Stimulated activated CD8-positive, alpha-beta memory T cell treated with anti-CD3 and anti-CD28 coated beads, Interleukin-7, amount 100 ng/mL, for 1 hour (primary cell): ENCODE data around the gene AZIN2.
"Not testable (repeated sequence)": the region's sequence is repeated elsewhere in the genome, so short reads cannot be mapped to it uniquely, and the experiment has no call there.

Experiments
- DNase-seq, 2 donors: peaks; one replicate each; pipeline ENCODE4 v3.0.0-alpha.2; 2020; ENCODE audit warnings: low read depth in 2 of 2

Gene AZIN2

DNA sequence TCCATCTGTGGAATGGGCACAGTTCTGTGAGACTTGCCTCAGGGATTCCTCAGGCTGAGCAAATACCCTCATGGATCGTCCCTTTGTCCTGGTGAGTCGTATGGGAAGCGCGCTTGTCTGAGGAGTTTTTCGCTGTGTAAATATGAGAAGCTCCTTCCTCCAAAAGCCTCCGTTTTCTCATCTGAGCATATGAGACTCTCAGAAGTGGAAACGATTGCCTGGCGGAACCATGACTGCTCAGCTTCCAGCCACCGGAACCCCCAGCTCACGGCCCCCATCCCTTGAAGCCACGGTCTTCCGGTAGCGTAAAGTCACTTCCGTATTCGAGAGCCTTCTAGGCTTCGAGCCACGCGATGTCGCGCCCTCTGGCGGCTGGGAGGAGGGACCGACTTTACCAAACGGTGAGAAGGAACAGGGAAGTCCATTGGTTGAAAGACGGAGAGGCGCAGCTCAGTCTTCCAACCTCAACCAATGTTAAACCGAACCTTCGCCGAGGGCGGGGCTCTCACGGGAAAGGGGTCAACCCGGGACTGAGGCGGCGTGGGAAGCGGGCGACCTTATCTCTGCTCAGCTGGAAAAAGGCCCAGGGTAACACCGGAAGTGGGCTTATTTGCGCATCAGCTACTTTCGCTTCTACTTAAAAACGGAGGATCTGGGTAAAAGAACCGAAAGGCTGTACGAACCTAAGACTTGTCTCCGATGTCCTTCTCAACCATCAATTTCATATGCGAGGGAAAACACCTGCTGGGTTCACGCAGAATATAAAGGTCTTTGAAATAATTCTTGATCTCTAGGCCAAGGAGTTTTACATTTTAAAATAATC, 46.3 kb downstream of the AZIN2 start:
- peak; percentile 95 to 97 for DNase-seq

DNA sequence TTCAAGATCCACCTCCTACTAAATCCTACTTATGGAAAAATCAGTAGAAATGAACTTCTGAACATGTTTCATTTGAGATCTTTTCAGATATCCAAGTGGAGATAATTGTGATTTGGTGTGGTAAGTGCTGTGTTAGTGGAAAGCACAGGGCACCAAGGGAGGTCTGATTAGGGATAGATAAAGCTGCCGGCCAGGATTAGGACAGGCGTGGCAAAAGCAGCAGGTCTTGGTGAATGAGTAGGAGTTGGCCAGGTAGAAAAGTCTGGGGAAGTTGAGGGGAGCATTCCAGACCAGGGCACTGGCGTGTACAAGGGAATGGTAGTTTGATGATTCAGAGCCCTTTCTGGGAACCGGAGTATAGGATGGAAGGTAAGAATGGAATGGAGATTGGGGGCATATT, 47.8 kb downstream of the AZIN2 start:
- DNase-seq = no peak

DNA sequence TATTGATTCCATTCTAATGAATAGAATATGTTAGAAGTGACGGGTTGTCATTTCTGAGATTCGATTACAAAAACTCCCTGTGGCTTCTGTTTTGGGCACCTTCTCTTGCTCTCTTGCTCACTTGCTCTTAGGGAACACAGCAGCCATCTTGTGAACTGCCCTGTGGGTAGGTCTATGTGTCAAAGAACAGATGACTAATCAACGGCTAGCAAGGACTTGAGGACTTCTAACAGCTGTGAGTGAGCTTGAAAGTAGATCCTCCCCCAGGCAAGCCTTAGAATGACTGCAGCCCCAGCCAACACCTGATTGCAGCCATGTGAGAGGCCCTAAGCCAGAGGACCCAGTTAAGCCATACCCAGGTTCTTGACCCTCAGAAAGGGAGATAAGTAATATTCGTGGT, 49.3 kb downstream of the AZIN2 start:
- DNase-seq = no peak

DNA sequence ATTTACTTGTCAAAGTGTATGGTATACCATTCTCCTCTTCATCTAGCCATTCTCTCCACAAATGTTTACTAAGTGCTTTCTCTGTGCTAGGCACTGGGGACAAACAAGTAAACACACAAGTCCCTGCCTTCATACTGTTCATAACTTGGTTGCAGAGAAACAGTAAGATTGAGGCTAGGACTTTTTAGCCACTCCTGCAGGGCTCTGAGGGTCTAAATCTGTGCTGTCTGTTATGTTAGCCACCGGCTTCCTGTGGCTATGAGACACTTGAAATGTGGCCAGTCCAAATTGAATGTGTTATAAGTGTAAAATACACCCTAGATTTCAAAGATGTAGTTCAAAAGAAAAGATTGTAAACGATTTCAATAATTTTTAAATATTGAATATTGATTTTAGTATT, 50.2 kb downstream of the AZIN2 start:
- DNase-seq = no peak

DNA sequence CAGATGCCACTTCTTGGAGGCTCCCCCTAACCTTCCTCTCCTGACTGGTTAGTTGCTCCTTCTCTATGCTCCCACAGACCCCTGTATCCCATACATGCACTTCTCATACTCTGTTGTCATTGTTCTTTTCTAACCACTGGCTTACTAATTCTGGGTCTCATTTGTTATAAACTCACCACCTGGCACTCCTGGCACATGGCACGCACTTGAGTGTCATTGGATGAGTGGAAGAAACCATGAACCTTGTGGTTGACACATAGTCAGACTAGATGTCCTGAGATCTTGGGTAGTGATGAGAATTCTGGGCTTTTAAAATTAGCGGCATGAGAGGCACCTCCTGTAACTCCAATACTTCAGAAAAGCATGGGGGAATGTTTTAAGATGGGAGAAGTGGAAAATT, 51.6 kb downstream of the AZIN2 start:
- no peak for DNase-seq

GRCh38 chr1:33133478-33134105, 52.6 kb downstream of the AZIN2 start:
- no peak for DNase-seq

DNA sequence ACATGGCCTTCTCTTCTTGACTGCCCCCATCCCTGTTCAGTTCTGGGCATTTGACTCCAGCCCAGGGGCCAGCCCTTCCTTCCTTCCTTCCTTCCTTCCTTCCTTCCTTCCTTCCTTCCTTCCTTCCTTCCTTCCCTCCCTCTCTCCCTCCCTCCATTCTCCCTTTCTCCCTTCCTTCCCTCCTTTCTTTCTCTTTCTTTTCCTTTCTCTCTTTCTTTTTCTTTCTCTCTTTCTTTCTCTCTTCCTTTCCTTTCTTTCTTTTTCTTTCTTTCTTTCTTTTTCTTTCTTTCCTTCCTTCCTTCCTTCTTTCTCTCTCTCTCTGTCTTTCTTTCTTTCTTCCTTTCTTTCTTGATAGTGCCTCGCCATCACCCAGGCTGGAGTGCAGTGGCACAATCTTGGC, 55.1 kb downstream of the AZIN2 start:
- not testable (repeated sequence) for DNase-seq

DNA sequence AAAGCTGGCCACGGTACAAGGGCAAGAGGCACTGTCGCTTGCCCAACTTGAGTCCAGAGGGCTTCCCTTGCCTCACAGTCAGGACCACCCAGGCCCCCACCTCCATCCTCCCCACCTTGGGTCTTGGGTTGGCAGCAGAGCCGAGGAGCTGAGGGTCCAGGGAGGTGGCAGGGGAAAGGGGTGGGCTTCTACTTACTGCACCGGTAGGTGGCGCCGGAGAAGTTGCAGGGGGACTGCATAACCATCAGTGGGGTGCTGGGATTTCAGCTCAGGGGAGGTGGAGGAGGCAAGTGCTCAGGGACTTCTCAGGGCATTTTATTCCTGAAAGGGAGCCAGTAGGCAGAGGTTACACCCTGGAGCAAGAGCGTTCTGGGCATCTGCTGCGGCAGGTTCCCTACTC, 56.8 kb downstream of the AZIN2 start:
- DNase-seq = peak in 1 of 2 donors; percentile 25

DNA sequence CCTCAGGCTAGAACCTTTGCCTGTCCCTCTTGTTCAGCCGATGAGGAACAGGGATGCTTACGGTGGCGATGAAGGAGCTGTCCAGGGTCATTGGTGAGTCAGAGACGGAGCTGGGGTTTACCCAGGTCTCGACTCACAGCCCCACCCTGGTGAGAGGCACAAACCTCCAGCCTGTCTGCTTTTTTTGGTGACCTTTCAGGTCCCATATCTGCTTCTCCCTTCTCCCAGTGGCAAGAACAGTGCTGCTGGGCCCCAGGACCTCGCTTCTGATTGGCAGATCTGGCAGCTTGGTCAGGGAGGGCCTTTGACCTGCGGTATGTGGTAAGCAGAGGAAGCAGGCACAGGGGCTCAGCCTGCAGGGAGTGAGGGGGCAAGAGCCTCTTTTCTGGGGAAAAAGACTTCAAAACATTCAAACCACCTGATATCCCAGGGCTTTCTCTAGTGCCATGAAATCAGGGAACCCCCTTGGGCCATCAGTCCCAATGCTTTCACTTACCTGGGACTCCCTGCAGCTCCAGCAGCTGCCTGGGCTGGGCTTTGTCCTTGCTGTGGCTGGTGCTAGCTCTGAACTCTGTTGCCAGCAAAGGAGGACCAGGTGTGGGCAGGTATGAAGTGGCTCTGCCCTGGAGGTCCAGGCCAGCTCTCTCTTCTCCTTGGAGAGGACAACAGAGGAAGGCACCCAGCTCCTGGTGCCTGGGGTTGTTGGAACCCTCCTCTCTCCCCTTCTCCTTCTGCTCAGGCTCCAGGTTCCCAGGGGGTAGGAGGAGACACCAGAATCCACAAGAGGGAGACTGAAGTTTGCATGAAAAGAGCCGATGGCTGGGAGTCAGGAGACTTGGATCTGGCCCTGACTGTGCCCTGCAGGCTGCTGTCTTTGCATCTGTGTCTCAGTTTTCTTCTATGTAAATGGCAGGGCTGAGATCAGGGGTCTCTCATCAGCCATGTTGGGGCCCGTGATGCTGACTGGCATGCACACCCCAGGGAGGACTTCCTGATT, 59.5 kb downstream of the AZIN2 start:
- no peak for DNase-seq

DNA sequence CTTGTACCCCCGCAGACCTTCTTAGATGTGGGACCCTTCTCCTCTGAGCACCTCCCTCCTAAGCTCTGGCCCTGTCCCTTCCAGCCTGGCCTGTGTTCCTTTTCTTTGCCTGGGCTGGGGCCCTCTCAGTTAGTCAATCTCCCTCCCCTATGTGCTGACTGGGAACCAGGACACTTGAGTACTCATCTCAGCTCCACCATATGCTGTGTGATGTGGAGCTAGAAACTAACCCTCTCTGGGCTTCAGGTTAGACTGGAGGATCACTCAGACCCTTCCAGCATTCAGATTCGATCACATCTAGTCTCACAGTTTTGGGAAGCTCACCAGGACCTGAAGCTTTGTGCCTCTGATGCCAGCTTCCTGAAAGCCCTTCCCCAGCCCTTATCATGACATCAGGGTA, 60.3 kb downstream of the AZIN2 start:
- no peak for DNase-seq

GRCh38 chr1:33141781-33142180, 60.8 kb downstream of the AZIN2 start:
- no peak for DNase-seq

DNA sequence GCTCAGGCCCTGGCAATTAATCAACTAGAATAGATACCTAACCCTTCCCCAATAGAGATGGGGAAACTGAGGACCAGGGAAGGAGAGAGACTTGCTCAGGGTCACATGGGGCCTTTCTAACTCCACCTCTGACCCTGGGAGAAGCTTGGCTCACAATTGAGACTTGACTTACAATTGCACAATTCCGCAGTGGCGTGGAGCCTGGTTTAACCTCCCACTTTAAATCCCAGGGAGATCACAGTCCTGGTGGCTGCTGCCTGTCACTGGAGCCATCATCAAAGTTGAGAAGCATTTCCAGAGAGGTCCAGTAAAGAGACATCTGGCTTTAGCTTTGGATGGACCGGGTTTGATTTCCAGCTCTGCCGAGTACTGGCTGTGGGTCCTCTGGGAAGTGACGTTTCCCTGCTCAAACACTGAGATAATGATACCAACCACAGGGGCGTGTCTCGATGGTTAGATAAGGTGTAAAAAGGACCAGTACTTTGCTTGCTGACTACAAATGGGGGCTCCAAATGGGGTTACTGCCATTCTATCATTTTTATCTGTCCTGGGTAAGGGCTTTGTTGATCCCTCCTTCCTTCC, 61.6 kb downstream of the AZIN2 start:
- DNase-seq = no peak

- DNase-seq = no peak
Measured at GRCh38 chr1:33143176-33143575, 62.2 kb downstream of the AZIN2 start.

- DNase-seq = no peak
Measured at GRCh38 chr1:33143698-33144097, 62.7 kb downstream of the AZIN2 start.

DNA sequence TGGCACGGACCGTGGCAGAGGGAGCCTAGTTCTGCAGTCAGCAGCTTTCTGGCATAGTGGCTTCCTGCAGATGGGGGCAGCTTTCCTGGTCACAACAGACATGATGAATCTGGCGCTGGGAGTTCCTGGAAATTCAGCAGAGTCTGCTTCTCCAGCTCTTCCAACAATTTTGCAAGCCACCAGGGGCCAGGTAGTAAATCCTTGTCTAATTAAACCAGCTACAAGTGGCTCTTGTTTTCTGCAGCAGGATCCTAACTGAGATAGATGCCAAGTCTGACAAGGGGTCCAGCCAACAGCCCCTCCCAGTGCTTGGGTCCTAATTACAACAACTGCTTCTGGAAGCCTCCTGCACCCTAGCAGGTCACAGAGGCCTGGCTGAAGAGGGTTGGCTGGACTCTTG, 65.0 kb downstream of the AZIN2 start:
- DNase-seq = no peak

DNA sequence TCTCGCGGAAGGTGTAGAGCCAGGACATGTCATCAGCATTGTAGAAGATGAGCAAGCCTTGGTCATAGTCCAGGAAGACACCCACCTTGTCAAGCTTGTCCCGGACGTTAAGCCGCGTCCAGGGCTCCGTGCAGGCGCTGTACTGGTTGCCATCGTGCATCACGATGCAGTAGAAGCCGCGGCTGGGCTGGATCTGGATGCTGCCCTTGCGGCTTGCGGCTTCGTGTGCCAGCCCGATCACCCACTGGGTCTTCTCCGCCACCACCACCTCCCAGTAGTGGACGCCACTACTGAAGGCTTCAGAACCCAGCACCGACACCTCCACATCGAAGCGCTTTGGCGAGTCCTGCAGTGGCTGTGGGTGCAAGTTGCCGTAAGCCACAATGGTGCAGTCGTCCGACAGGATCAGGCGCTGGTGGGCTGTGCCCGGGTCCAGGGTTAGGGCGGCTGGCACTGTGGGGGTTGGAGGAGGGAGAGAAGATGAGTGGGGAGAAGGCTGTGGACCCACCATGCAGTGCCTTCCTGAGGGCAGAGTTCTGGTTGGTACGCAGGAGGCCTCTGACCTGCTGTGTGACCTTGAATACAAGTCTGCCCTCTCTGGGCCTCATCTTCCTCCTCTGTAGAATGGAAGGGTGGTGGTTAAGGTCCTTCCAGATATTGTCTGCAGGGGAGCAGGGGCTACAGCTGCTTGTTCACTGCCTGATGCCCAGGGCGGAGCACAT, 66.5 kb downstream of the AZIN2 start:
- DNase-seq = no peak

- DNase-seq = no peak
Measured at GRCh38 chr1:33147997-33148314, 67.0 kb downstream of the AZIN2 start.

DNA sequence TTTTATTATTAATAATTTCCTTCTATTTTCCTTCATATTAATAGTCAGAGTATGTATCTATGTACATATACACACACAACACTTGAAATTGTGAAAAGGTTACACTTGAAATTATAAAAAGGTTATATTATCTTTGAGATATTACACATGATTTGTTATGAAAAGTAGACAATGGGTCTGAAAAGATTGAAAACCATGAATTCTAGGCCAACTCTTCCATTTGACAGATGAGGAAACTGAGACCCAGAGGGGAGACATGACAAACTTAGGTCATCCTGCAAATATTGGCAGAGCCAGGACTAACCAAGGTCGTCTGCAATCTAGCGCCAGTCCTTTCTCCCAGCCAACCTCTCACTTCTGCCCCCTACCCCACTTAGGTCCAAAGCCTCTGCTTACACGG, 67.7 kb downstream of the AZIN2 start:
- no peak for DNase-seq

GRCh38 chr1:33149453-33150190, 68.7 kb downstream of the AZIN2 start:
- no peak for DNase-seq

DNA sequence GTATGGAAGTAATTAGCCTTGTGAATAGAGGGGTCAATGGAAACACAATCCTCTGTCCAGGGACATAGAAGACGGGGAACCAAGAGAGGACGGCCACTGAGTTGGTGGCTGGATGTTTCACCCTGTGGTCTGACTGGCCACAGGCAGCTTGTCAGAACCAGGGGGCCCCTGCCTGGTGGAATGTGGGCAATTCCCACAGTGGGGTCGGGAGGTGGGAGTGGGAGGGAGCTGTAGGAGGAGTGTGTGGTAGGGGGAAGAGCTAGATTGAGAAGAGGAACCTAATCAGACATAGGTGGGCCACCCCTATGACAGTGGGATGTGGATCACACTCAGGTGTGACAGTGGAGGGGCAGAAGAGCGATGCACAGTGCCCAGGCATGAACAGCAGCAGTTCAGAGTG, 69.6 kb downstream of the AZIN2 start:
- no peak for DNase-seq

GRCh38 chr1:33151116-33151515, 70.2 kb downstream of the AZIN2 start:
- no peak for DNase-seq
